ENCODE data around the gene RNF138. TPM values are rescaled to one million over a fixed set of nuclear protein-coding genes. Genes with fewer than 3 reads are reported as not detected.
"Not testable (repeated sequence)": the region's sequence is repeated elsewhere in the genome, so short reads cannot be mapped to it uniquely, and the experiment has no call there.

Gene RNF138
- total and polyA plus RNA-seq, 2 experiments from 2014 or later, result 18.5 to 41.1 TPM

- no peak for TF ChIP-seq EZH2phosphoT487 (IDR thresholded peaks at IDR 0.05; ENCODE audit: low read depth, severe bottlenecking, unreplicated experiment)
- no peak overlapping the region for H3K4me3 ChIP-seq
- H4K20me1 ChIP-seq (ENCODE audit: insufficient read depth, poor library complexity, severe bottlenecking), result no peaks in the 10 kb centered on the region
- 90% methylated on average over 1 of the region's 1 CpG for WGBS (ENCODE audit: low lambda C conversion rate, missing lambda C conversion rate)
- H3K36me3 ChIP-seq (replicated peaks; ENCODE audit: insufficient read depth, low read depth), result no peaks in the 10 kb centered on the region
- no peak for DNase-seq (ENCODE audit: low spot score)
- no peaks in the 10 kb centered on the region for H3K27me3 ChIP-seq
- H3K79me2 ChIP-seq, result no peaks in the 10 kb centered on the region
- H3K9me2 ChIP-seq (replicated peaks; ENCODE audit: insufficient read depth), result no peaks in the 10 kb centered on the region
- no peaks in the 10 kb centered on the region for H3K9me3 ChIP-seq (ENCODE audit: low read depth)
- no peak overlapping the region for H3K4me2 ChIP-seq
- H3K4me1 ChIP-seq (ENCODE audit: insufficient read depth), result no peaks in the 10 kb centered on the region
- no peak overlapping the region for H3K27ac ChIP-seq
- H2AFZ ChIP-seq, result no peak overlapping the region
These were observed 83.6 kb downstream of the RNF138 start for GRCh38 chr18:32175265-32175664.

DNA sequence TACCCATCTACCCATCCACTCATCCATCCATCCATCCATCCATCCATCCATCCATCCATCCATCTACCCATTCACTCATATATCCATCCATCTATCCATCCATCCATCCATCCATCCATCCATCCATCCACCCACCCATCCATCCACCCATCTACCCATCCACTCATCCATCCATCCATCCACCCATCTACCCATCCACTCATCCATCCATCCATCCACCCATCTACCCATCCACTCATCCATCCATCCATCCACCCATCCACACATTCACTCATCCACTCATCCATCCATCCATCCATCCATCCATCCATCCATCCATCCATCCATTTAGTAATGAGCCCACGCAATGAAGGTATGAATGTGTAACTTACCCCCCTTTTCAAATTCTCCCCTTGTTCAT lies 85.1 kb downstream of the RNF138 start:
- 94% methylated on average over 1 of the region's 1 CpG for WGBS (ENCODE audit: low lambda C conversion rate, missing lambda C conversion rate)
- not testable (repeated sequence) for H4K20me1 ChIP-seq (ENCODE audit: insufficient read depth, poor library complexity, severe bottlenecking); H3K9me2 ChIP-seq (replicated peaks; ENCODE audit: insufficient read depth); H3K27ac ChIP-seq; H3K27me3 ChIP-seq; H3K36me3 ChIP-seq (replicated peaks; ENCODE audit: insufficient read depth, low read depth); DNase-seq (ENCODE audit: low spot score); H3K4me2 ChIP-seq; H2AFZ ChIP-seq; H3K9me3 ChIP-seq (ENCODE audit: low read depth); H3K4me1 ChIP-seq (ENCODE audit: insufficient read depth); H3K4me3 ChIP-seq; H3K79me2 ChIP-seq

DNA sequence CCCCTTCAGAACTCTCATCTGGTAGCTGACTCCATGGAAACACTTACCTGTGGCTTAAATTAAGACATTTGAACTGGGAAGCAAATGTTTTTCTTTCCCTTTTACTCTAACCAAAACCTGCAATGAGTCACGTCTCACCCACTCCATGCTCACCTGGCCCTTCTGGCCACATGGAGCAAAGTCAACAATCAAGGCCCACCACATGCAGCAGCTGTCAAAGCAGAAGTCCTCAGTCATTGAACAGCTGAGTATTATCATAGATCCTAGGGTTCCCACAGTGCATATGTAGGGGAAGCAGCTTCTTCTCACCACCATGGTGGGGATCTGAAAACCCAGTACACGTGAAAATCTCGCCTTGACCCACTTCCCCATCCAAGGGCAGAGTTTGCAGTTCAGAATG lies 85.9 kb downstream of the RNF138 start:
- H3K36me3 ChIP-seq (replicated peaks; ENCODE audit: insufficient read depth, low read depth), result no peaks in the 10 kb centered on the region
- no peak overlapping the region for H3K4me3 ChIP-seq
- H3K4me2 ChIP-seq, result no peak overlapping the region
- no peaks in the 10 kb centered on the region for H3K27me3 ChIP-seq
- no peaks in the 10 kb centered on the region for H3K79me2 ChIP-seq
- TF ChIP-seq EZH2 (IDR thresholded peaks at IDR 0.05; ENCODE audit: borderline replicate concordance) (no peak), EZH2phosphoT487 (IDR thresholded peaks at IDR 0.05; ENCODE audit: low read depth, severe bottlenecking, unreplicated experiment) (no peak), CTCF (IDR thresholded peaks at IDR 0.05; ENCODE audit: poor library complexity) (no peak)
- no peaks in the 10 kb centered on the region for H3K9me2 ChIP-seq (replicated peaks; ENCODE audit: insufficient read depth)
- 71% methylated on average over 3 of the region's 3 CpGs for WGBS (ENCODE audit: low lambda C conversion rate, missing lambda C conversion rate)
- no peak overlapping the region for H3K27ac ChIP-seq
- no peaks in the 10 kb centered on the region for H4K20me1 ChIP-seq (ENCODE audit: insufficient read depth, poor library complexity, severe bottlenecking)
- no peaks in the 10 kb centered on the region for H3K9me3 ChIP-seq (ENCODE audit: low read depth)
- no peak for DNase-seq (ENCODE audit: low spot score)
- H2AFZ ChIP-seq, result no peak overlapping the region
- no peaks in the 10 kb centered on the region for H3K4me1 ChIP-seq (ENCODE audit: insufficient read depth)

Small RNAs within 50 kb of the gene (small RNA-seq; reads per million reads assigned to genes)
- gene RNA5SP453, result 0.62 reads per million, percentile 50 among the genes with 10 or more reads in this experiment

Other genes with a start within 250 kb of the RNF138 start
- 39.4 and 68.7 TPM in 2 replicates for gene TRAPPC8, start 148.7 kb upstream of the RNF138 start, total RNA-seq
- gene TRAPPC8, start 148.7 kb upstream of the RNF138 start, polyA plus RNA-seq, result 12.0 and 12.6 TPM in 2 replicates
- gene RNF125, start 73.0 kb upstream of the RNF138 start, total RNA-seq, result 1.1 and 2.1 TPM in 2 replicates
- gene RNF125, start 73.0 kb upstream of the RNF138 start, polyA plus RNA-seq, result 0.64 and 0.88 TPM in 2 replicates
- gene MEP1B, start 98.2 kb downstream of the RNF138 start, total RNA-seq, result 0.36 and 2.3 TPM in 2 replicates
- gene MEP1B, start 98.2 kb downstream of the RNF138 start, polyA plus RNA-seq, result 0.22 TPM in 1 of 2 replicates, not detected in the other